HCT116 (cell line): ENCODE measurements around the gene TTLL11. TPM values are rescaled to one million over a fixed set of nuclear protein-coding genes. Genes with fewer than 3 reads are reported as not detected.

Experiments used
- ATAC-seq: fragments of 200-7000 bp; cut with Tn5 transposase; 2 replicates; pipeline ENCODE4 v1.9.1; 2020; ENCODE audit warnings: mild to moderate bottlenecking, moderate library complexity
- BruUV-seq: library from RNA; stranded (reverse); fragments of 400-500 nt; replicated peaks from 2 replicates; lab custom pipeline; 2021; lab: Mats Ljungman, UMichigan
- CTCF ChIA-PET: fragments of 300-600 bp; sonication (Branson Sonifier 250); formaldehyde crosslinking; loops from one replicate; lab custom pipeline; 2021; ENCODE audit warnings: antibody characterized with exemption; lab: Charles Lee
- POLR2A ChIA-PET: fragments of 300-600, 350-600 bp; sonication (Branson Sonifier 250); formaldehyde crosslinking; loops from one replicate; lab custom pipeline; 2021; ENCODE audit warnings: antibody characterized with exemption; lab: Charles Lee
- RAD21 ChIA-PET, 2 experiments: fragments of 300-600 bp; sonication (Branson Sonifier 250); formaldehyde crosslinking; loops; one replicate each; lab custom pipeline; 2023; ENCODE audit warnings: low total read pairs in 2 of 2; ENCODE audit not compliant: uncharacterized antibody in 2 of 2, unreplicated experiment in 2 of 2, low non-redundant PET in 1 of 2; lab: Charles Lee
- DNase-seq: peaks from one replicate; pipeline ENCODE4 v3.0.0-alpha.2; 2010; ENCODE audit warnings: low read depth, low spot score
- H2AFZ ChIP-seq: fragments of 200-600 bp; shearing (Covaris generic), sonication (generic); 2 replicates; pipeline ENCODE4 v1.6.1; 2017; ENCODE audit warnings: low read depth, mixed run types, mixed read lengths, antibody characterized with exemption, low read length; ENCODE audit not compliant: poor library complexity, severe bottlenecking
- H3K27ac ChIP-seq: 2 replicates; pipeline ENCODE4 v1.5.1; 2012; ENCODE audit warnings: low read depth, low read length
- H3K27me3 ChIP-seq: fragments of 200-600 bp; sonication (generic); 2 replicates; pipeline ENCODE4 v1.6.1; 2016; ENCODE audit warnings: mixed run types, low read length, mixed read lengths; ENCODE audit not compliant: insufficient read depth
- H3K36me3 ChIP-seq, 2 experiments: fragments of 200-500 bp in 1 of 2; fragments of 200-600 bp in 1 of 2; sonication (Bioruptor generic) in 1 of 2; sonication (generic) in 1 of 2; 2 replicates each; pipeline versions ENCODE4 v1.5.1 to v1.6.1; 2014 to 2016; ENCODE audit warnings: low read length in 2 of 2, inconsistent platforms in 1 of 2, mixed read lengths in 1 of 2, mixed run types in 1 of 2; ENCODE audit not compliant: insufficient read depth in 2 of 2, control insufficient read depth in 1 of 2
- H3K4me1 ChIP-seq, 2 experiments: fragments of 200-600 bp in 1 of 2; sonication (generic) in 1 of 2; 2 replicates each; pipeline versions ENCODE4 v1.5.1 to v1.6.1; 2012 to 2017; ENCODE audit warnings: low read length in 2 of 2, inconsistent platforms in 1 of 2, mild to moderate bottlenecking in 1 of 2, mixed read lengths in 1 of 2, mixed run types in 1 of 2, moderate library complexity in 1 of 2; ENCODE audit not compliant: insufficient read depth in 2 of 2, control insufficient read depth in 1 of 2
- H3K4me2 ChIP-seq: fragments of 200-600 bp; sonication (generic); 2 replicates; pipeline ENCODE4 v1.6.1; 2017; ENCODE audit warnings: mixed run types, low read length, mixed read lengths
- H3K4me3 ChIP-seq, 2 experiments: fragments of 200-600 bp in 1 of 2; sonication (generic) in 1 of 2; replicated peaks in 1 of 2; 2 replicates each; pipeline ENCODE4 v1.5.1; 2011 to 2016; ENCODE audit warnings: low read length in 2 of 2, control low read depth in 1 of 2, low read depth in 1 of 2, mild to moderate bottlenecking in 1 of 2, mixed read lengths in 1 of 2, mixed run types in 1 of 2
- H3K79me2 ChIP-seq: fragments of 200-600 bp; sonication (generic); 2 replicates; pipeline ENCODE4 v1.6.1; 2017; ENCODE audit warnings: mild to moderate bottlenecking, mixed run types, low read length, moderate library complexity, mixed read lengths; ENCODE audit not compliant: insufficient read depth
- H3K9ac ChIP-seq: fragments of 200-600 bp; sonication (generic); 2 replicates; pipeline ENCODE4 v1.6.1; 2016; ENCODE audit warnings: low read length, mixed read lengths
- H3K9me2 ChIP-seq: fragments of 200-600 bp; sonication (generic), shearing (Covaris generic); 2 replicates; pipeline ENCODE4 v1.6.1; 2017; ENCODE audit warnings: mixed run types, mild to moderate bottlenecking, moderate library complexity; ENCODE audit not compliant: insufficient read depth
- H3K9me3 ChIP-seq, 2 experiments: fragments of 200-500 bp in 1 of 2; fragments of 200-600 bp in 1 of 2; sonication (Bioruptor generic) in 1 of 2; sonication (generic) in 1 of 2; 2 replicates each; pipeline ENCODE4 v1.6.1; 2014 to 2017; ENCODE audit warnings: low read length in 2 of 2, mixed read lengths in 2 of 2, inconsistent platforms in 1 of 2, low read depth in 1 of 2, mild to moderate bottlenecking in 1 of 2, mixed run types in 1 of 2, moderate library complexity in 1 of 2; ENCODE audit not compliant: control insufficient read depth in 1 of 2, insufficient read depth in 1 of 2
- H4K20me1 ChIP-seq: fragments of 200-600 bp; sonication (generic), shearing (Covaris generic); 2 replicates; pipeline ENCODE4 v1.6.1; 2017; ENCODE audit warnings: mixed run types, mild to moderate bottlenecking, moderate library complexity; ENCODE audit not compliant: insufficient read depth
- ATF3 ChIP-seq: IDR thresholded peaks from 2 replicates; pipeline ENCODE4 v1.6.1; 2012
- CEBPB ChIP-seq: IDR thresholded peaks from 2 replicates; pipeline ENCODE4 v1.6.1; 2012; ENCODE audit warnings: low read depth
- CTCF ChIP-seq, 3 experiments: fragments of 200-600 bp in 1 of 3; sonication (generic) in 1 of 3; IDR thresholded peaks in 2 of 3; conservative IDR thresholded peaks in 1 of 3; 2 replicates each; pipeline ENCODE4 v1.5.1; 2012 to 2017; ENCODE audit warnings: low read depth in 2 of 3, low read length in 2 of 3, antibody characterized with exemption in 1 of 3, borderline replicate concordance in 1 of 3, control low read depth in 1 of 3, mild to moderate bottlenecking in 1 of 3, mixed read lengths in 1 of 3, mixed run types in 1 of 3, moderate library complexity in 1 of 3; ENCODE audit not compliant: insufficient read depth in 1 of 3
- EGR1 ChIP-seq: IDR thresholded peaks from 2 replicates; pipeline ENCODE4 v1.6.1; 2012; ENCODE audit warnings: low read depth
- EZH2 ChIP-seq: fragments of 200-600 bp; sonication (generic); IDR thresholded peaks from 2 replicates; pipeline ENCODE4 v1.6.1; 2017; ENCODE audit warnings: antibody characterized with exemption, mixed run types
- EZH2phosphoT487 ChIP-seq: fragments of 200-600 bp; IDR thresholded peaks from 2 replicates; pipeline ENCODE4 v1.6.1; 2018; ENCODE audit warnings: antibody characterized with exemption, borderline replicate concordance
- JUND ChIP-seq: IDR thresholded peaks from 2 replicates; pipeline ENCODE4 v1.6.1; 2012
- POLR2A ChIP-seq: IDR thresholded peaks from 2 replicates; pipeline ENCODE4 v1.7.0; 2011; ENCODE audit warnings: borderline replicate concordance; ENCODE audit not compliant: insufficient read depth, insufficient read length; ENCODE audit errors: extremely low read depth
- REST ChIP-seq: IDR thresholded peaks from 2 replicates; pipeline ENCODE4 v1.6.1; 2012; ENCODE audit warnings: low read depth
- ZFX ChIP-seq: fragments of 450-650 bp; IDR thresholded peaks from 2 replicates; pipeline ENCODE4 v1.6.1; 2017
- ZNF274 ChIP-seq: fragments of 200-500 bp; sonication (Bioruptor generic); IDR thresholded peaks from 2 replicates; pipeline ENCODE4 v1.6.1; 2014; ENCODE audit warnings: mild to moderate bottlenecking, low read depth, low read length, inconsistent platforms
- intact Hi-C: fragments of 100-400 bp; cut with micrococcal nuclease; formaldehyde crosslinking; loops from 2 replicates; pipeline ENCODE4 v1.10.0; 2022
- total RNA-seq: library from RNA; stranded (reverse); gene quantifications from one replicate; pipeline ENCODE4 v1.2.1, GENCODE V29; 2021; ENCODE audit not compliant: unreplicated experiment

TTLL11 gene
- total RNA-seq, 1 experiment from 2014 or later = 2.2 TPM

- no peaks in the 10 kb centered on the region for H3K9me2 ChIP-seq
- no peaks in the 10 kb centered on the region for H3K27me3 ChIP-seq
- H4K20me1 ChIP-seq = no peaks in the 10 kb centered on the region
- no peak overlapping the region for H3K9ac ChIP-seq
- H3K4me2 ChIP-seq = no peak overlapping the region
- no peak overlapping the region for H3K4me3 ChIP-seq
- POLR2A ChIA-PET = no interaction called here
- H3K36me3 ChIP-seq = no peaks in the 10 kb centered on the region
- H2AFZ ChIP-seq = no peak overlapping the region
- BruUV-seq = no TSS peak
- CTCF ChIA-PET = interaction anchor here (3.0 kb wide), 1 partner anchor 10 kb away, joined by 11 read pairs; no protein-coding TSS in a partner anchor
- RAD21 ChIA-PET = no interaction called here
- ATAC-seq (no peak), DNase-seq (no peak)
- TF ChIP-seq ATF3 (no peak), CEBPB (no peak), ZFX (no peak), EGR1 (no peak), CTCF (IDR thresholded peaks at IDR 0.05 in 2 of 3, conservative IDR thresholded peaks at IDR 0.05 in 1 of 3; ENCODE audit: borderline replicate concordance in 1 of 3, insufficient read depth in 1 of 3, low read depth in 2 of 3, low read length in 2 of 3) (no peak)
- H3K27ac ChIP-seq = no peak overlapping the region
- intact Hi-C loops = no loop called here
- H3K79me2 ChIP-seq = no peaks in the 10 kb centered on the region
- no peaks in the 10 kb centered on the region for H3K9me3 ChIP-seq
- peaks cover 0 to 15% of the 10 kb centered on the region in 2 experiments; a peak in 2 of 4 replicates for H3K4me1 ChIP-seq
Measured at GRCh38 chr9:122135529-122135859, 42.4 kb upstream of the TTLL11 start.

GRCh38 chr9:122134822-122135528 lies 41.9 kb upstream of the TTLL11 start:
- H4K20me1 ChIP-seq = no peaks in the 10 kb centered on the region
- no peaks in the 10 kb centered on the region for H3K27me3 ChIP-seq
- ChIA-PET RAD21 (no interaction called here), POLR2A (no interaction called here), CTCF (interaction anchor here (3.0 kb wide), 1 partner anchor 10 kb away, joined by 11 read pairs; no protein-coding TSS in a partner anchor)
- H3K36me3 ChIP-seq = no peaks in the 10 kb centered on the region
- BruUV-seq = no TSS peak
- DNase-seq (no peak), ATAC-seq (no peak)
- intact Hi-C loops = no loop called here
- no peaks in the 10 kb centered on the region for H3K79me2 ChIP-seq
- no peak overlapping the region for H3K4me3 ChIP-seq
- peaks cover 0 to 15% of the 10 kb centered on the region in 2 experiments; a peak in 2 of 4 replicates for H3K4me1 ChIP-seq
- no peaks in the 10 kb centered on the region for H3K9me2 ChIP-seq
- H3K4me2 ChIP-seq = no peak overlapping the region
- H3K9me3 ChIP-seq = no peaks in the 10 kb centered on the region
- H3K27ac ChIP-seq = no peak overlapping the region
- H3K9ac ChIP-seq = no peak overlapping the region
- H2AFZ ChIP-seq = no peak overlapping the region
- TF ChIP-seq ZNF274 (no peak), REST (no peak), ZFX (no peak), JUND (no peak), EZH2phosphoT487 (no peak), POLR2A (no peak), EZH2 (no peak), CTCF (IDR thresholded peaks at IDR 0.05 in 2 of 3, conservative IDR thresholded peaks at IDR 0.05 in 1 of 3; ENCODE audit: borderline replicate concordance in 1 of 3, insufficient read depth in 1 of 3, low read depth in 2 of 3, low read length in 2 of 3) (no peak)
